ACHN (cell line): ENCODE data around the gene ATP2B3.
A peak's percentile ranks its signal among the peaks of the same experiment; 100 is the strongest.

Experiments used
- DNase-seq: peaks from one replicate; pipeline ENCODE4 v3.0.0-alpha.2; 2015
- in situ Hi-C: cut with HindIII; loops from 2 replicates; pipeline ENCODE4 v1.10.0; 2017; ENCODE audit warnings: low sequenced_read_pairs, low pct_ligation_motif_present, low pct_unique_long_range_greater_than_20kb

The ATP2B3 gene

DNA sequence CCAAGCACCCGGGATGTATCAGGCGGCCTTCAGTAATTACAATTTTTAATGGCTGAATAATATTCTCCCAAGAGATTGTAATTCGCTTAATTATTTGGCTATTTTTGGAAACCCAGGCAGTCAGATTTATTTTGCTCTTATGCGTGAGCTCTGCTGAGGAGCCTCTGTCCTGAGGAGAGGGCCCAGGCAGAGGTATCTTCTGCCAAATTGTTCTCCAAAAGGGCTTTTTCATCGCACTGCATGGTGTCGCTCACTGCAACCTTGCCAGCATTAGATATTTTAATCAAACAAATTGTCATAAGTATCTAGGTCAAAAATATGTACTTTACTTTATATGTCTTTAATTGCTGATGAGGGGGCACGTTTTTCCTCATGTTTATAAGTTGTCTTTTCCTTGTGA is 5.8 kb downstream of the ATP2B3 start:
- no peak for DNase-seq
- in situ Hi-C loops, result no loop called here

DNA sequence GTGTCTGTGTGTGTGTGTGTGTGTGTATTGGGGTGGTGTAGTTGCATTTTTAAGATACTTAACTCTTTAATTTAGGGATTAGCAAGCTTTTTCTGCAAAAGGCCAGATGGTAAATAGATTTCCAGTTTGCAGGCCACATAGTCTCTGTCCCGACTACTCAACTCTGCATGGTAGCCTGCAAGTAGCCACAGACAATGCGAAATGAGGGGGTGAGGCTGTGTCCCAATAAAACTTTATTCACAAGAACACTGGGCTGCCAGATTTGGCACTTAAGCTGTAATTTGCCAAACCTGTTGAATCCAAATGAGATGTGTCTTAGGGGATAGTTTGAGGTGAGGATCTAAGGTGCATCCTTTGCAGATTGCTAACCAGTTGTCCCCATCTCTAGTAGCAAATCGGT is 6.8 kb downstream of the ATP2B3 start:
- in situ Hi-C loops, result no loop called here
- DNase-seq, result no peak

DNA sequence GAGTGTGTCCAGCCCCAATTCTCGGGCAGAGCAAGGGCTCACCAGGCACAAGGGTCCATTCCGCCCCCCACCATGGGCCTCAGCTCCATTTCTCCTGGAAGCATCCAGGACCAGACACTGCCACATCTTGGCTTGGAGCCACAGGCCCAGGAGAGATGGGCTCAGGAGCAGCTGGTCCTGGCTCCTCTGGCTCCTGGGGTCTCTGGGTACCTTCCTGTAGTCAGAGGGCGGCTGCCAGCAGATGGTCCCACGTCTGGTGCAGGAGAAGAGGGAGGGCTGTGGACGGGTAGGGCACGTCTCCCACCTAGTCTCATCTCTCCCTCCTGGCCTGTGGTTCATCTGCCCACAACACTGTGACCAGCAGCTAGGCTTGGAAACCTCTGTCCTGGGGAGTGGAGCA is 8.0 kb downstream of the ATP2B3 start:
- DNase-seq, result no peak
- in situ Hi-C loops, result no loop called here

DNA sequence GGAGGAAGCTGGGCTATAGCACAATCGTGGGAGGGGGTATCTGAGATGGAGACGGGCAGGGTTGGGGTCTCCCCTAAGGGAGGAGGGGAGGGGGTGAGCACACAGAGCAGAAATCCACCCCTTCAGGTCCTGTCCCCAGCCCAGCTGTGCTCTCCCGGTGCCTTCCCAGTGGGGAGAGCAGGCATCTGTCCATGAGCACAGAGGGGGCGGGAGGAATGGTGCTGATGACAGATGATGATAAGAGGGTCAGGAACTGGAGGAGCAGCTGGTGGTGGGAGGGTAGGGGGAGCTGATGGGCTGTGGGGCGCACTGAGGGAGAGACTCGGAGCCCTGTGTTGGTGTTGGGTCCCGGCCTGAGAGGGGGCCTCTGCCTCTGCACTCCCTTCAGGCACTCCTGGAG is 8.6 kb downstream of the ATP2B3 start:
- in situ Hi-C loops, result no loop called here
- no peak for DNase-seq

DNA sequence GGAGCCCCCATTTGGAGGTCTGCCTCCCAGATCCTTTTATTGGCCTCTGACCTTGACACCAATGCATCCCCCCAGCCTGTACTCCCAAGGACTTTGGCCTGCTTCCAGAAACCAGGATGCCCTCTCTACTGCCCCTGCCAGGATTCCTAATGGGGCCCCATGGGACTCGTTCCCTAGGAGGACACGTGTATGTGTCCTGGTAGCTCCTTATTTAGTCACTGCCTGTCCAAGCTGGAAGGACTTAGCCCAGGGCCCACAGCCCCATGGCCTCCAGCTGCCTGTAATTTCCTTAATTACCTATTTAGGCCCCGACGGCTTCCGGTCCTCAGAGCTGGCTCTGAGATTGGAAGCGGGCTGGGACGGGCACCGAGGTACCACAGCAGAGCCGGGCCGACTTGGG is 9.4 kb downstream of the ATP2B3 start:
- in situ Hi-C loops, result no loop called here
- no peak for DNase-seq

DNA sequence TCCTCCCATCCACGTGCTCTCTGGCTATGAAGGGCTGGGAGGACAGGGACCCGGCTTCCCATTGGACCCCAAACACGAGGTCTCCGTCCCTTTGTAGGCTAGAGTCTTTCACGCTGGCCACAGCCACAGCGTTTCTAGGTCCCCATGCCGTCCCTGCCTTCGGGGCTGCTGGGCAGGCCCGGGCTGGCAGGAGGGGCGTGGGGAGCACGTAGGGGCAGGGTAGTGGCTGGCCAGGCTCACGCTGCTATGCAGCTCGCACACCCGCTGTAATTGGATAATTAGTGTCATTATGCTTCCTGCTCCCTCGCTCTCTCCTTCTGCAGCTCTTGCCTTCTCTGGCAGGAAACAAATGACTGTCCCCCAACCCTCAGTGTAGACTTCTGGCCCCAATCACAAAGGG is 9.8 kb downstream of the ATP2B3 start:
- DNase-seq, result no peak
- in situ Hi-C loops, result no loop called here

DNA sequence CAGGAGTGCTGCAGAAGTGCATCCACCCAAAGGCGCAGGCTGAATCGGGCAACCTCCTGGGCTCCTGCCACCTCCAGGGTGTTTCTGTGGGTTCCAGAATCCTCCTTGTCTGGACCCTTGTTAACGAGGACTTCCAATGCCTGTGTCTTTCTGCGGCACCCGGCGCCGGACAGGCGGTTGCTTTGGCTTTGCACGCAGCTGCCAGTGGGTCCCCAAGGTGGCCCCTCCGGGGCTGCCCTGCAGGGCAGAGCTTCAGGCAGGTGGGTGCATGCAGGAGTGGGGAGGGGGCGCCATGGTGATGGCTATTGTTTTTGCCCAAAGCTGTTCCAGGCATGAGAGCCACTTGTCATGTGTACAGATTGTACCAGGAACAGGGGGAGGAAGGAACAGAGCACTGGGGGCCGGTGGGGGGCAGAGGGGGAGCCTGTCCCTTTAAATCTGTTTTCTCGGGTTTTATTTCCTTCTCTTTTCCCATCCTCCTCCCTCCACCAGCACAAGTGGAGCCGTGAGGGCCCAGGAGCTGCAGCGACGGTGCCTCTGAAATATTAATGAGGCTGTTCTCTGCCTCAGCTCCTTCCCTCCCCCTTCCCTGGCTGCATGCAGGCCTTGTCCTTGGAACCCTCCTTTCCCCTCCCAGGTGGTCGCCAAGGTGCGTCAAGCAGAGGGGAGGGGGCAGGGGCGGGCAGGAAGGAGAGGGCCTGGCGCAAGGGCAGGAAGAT is 13.1 kb downstream of the ATP2B3 start:
- DNase-seq, result no peak
- in situ Hi-C loops, result no loop called here

DNA sequence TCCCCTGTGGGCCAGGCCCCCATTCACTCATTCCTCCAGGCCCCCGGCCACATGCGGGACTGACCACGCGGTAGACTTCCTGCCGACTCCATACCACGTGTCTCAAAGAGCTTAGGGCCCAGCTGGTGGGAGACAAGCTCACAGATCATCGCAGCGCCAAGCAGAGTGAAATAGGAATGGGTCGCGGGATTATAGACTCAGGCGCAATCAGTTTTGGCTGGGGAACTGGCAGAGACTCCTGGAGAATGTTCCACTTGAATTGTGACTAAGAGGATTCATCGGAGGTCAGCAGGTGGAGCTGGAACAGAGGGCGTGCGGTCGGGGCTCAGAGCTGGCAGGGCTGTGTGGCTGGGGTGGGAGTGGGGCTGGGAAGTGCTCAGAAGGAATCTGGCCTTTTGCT is 15.6 kb downstream of the ATP2B3 start:
- in situ Hi-C loops, result no loop called here
- no peak for DNase-seq

DNA sequence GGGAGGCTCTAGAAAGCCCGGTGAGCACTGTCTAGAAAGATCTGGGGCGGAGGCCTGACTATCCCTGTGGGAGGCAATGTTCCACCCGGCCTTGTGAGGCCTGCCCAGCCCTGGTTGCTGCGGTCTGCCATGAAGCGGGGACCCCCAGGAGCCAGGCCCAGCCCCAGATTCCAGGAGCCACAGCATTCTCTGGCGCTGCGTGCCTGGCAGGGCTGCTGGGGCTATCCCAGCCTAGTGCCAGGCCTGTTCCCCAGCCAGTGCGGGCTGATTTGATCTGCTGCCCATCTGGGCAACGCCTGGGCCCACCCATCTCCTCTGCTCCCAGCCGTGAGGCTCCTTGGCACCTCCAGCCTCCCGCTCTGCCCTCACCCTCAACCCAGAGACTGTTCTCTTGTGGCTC is 19.6 kb downstream of the ATP2B3 start:
- in situ Hi-C loops, result no loop called here
- no peak for DNase-seq

DNA sequence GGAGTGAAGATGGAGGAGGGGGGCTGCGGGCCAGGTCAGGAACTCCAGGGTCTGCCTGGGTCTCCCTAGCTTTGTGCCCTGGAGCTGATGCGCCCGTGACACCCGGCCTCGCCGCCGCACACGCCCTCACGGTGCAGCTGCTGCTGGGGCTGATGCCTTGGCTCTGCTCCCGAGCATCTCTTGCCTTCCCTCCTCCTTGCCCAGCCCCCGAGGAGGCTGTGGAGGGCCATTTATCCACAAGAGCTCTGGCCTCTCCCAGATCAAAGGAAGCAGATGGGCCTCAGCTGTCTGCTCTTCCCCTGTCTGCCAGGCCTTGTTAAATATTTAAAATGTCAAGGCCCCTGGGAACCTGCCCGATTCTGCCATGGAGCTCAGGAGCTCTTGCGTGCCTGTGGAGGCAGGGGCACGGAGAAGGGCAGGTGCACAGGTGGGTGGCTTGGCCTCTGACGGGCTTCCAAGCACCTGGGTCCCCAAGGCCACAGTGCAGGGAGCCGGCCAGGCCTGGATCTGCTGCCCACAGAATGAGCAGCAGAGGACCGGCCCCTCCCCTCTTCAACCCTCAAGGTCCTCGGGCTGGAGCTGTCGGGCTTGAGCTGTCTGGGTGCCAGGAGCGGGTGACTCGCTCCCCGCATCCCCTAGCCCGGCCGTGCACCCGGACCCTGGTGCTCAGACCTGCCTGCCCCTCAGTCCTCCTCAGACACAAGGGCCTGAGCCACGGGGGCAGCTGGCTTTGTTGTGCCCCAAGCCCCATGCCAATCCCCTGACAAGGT is 20.3 kb downstream of the ATP2B3 start:
- in situ Hi-C loops, result no loop called here
- no peak for DNase-seq

DNA sequence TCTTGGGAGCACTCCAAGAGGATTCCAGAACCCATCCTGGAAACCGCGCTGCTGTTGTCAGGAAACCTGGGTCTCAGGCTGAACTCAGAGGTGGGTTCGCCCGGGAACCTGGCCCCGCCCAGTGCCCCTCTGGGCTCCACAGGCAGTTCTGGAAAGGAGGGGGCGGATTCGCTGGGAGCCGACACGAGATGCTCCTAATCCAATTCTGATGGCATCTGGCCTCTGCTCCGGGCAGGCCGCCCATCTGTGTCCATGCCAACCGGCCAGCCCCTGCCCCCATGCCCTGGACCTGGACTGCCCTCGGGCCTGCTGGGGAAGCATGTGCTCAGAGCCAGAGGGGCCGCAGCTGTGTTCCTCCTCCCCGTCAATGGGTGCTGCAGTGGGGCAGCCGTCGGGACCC is 21.0 kb downstream of the ATP2B3 start:
- in situ Hi-C loops, result no loop called here
- no peak for DNase-seq

DNA sequence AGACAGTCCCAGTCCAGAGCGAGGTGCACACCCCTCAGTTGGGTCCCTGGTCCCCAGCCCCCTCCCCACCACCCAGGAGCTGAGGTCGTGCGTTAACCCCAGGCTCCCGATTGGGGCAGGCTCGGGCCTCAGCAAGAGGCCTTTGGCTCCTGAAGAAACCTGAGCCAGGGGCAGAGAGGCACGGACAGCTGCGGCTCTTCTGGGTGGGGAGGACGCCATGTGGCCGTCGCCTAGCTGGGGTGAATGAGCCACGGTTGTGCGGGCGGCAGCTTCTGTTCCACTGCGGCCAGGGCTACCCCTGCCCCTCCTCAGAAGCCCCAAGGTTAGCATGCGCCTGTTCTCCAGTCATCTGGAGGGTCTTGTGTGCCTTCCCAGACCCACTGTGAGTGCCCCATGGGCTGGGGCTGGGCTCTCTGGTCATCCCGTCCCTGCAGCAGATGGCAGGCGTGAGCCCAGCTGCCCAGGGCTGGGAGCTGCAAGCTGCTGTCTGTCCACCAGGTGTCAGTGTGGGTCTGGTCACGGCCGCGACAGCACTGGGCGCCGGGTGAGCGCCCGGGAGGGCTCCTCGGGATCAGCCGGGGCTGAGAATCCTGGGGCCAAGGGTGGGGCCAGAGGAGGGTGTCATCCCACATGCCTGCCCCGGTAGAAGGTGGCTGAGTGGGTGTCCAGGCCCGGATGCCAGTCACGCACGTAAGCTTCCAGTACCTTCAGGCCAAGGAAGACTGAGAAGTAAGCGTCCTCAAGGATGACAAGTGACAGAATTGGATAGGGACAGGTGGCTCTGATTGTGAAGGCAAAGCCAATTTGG is 21.9 kb downstream of the ATP2B3 start:
- in situ Hi-C loops, result no loop called here
- DNase-seq, result peak; percentile 54

DNA sequence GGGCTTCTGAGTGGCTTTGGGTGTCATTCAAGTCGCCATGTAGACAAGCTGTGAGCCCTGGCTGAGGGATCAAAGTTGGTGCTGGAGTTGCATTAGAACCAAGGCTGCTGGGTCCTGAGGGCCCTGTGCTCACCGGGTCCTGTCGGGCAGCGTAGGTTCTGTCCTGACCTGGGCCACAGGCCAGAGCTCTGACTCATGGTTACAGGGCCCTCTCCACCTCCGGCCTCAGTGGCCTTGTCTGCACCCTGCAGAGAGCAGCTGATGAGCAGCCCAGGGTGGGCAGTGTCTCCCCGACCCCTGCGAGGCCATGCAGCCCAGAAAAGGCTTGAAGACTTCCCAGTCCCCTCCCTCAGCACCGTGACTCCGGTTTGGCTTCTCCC is 22.5 kb downstream of the ATP2B3 start:
- in situ Hi-C loops, result no loop called here
- no peak for DNase-seq

DNA sequence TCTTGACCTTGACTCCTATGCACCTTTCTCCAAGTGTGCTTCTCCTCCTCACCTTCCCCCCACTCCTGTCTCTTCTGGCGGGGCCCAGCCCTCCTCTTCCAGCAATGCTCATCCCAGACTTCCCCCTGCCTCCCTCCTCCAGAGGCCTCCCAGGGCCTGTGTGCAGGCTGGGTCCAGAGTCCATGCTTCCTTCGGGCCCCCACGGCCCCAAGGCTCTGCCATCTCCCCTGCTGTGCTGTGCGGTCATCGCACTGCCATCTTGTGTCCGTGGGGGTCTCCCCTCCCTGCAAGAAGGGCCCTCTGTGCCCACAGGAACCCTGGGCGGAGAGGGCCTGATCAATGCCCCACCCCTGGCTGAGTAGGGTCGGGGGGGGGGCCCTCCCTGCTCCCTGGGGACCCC is 27.3 kb downstream of the ATP2B3 start:
- in situ Hi-C loops, result no loop called here

DNA sequence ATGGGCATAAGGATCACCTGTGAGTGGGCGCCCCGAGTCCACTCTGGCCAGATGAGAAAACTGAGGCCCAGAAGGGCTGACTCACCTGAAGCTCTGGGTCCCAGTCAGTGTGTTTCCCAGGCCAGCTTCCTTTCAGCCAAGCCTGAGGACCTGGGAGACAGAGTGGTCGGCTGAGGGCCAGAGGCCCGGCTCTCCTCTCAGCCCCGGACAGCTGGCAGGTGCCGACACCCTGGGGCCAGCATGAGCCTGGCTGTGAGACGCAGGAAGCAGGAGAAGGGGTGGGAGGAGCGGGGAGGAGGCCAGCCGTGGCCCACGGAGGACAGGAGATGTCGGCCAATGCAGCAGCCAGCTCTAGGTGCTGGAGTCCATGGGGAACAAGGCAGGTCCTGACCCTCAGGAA is 28.9 kb downstream of the ATP2B3 start:
- DNase-seq, result no peak
- in situ Hi-C loops, result no loop called here

More for the DNA sequence above, 27.3 kb downstream of the ATP2B3 start:
- DNase-seq, result no peak

DNA sequence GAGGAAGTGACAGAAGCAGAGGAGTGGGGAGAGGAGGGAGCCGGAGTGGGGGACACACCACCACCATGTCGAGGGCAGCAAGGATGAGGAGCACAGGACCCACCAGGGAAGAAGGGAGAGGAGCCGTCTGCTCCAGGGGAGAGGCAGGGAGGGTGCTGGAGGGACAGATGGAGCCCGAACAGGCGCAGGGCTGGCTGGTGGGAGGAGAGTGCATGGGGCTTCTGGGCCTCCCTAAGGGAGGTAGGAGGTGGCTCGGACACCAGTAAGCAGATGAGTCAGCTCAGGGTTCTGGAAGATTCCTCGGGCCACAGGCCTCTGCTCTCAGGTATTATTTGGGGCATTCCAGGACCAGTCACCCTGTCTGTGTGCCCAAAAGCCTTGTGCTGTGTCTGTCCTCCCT is 29.8 kb downstream of the ATP2B3 start:
- DNase-seq, result no peak
- in situ Hi-C loops, result no loop called here

DNA sequence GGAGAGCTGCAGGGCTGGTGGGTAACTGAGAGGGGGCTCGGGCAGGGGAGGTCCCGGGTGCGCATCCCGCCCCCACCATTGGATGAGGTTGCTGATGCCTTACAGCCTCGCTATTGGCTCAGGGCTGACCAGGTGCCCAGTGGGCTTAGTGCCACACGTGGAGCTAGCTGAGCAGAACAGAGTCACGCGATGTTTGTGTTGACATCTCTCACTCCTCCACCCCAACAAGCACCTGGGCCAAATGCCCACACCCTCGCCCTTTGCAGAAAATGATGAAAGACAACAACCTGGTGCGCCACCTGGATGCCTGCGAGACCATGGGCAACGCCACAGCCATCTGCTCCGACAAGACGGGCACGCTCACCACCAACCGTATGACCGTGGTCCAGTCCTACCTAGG is 31.8 kb downstream of the ATP2B3 start:
- in situ Hi-C loops, result no loop called here
- no peak for DNase-seq

DNA sequence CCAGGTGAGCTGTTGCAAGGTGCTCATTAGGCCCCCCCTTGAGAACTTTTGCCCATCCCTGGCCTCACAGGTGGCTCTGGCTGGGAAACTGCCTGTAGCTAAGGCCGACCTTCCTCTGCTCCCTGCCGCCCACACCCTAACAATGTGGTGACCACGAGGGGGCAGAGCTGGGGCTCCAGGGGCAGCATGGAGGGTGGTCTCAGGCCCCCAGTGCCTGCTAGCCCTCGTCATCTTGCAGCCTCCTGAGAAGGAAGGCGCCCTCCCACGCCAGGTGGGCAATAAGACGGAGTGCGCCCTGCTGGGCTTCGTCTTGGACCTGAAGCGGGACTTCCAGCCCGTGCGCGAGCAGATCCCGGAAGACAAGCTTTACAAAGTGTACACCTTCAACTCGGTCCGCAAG is 32.4 kb downstream of the ATP2B3 start:
- no peak for DNase-seq
- in situ Hi-C loops, result no loop called here

DNA sequence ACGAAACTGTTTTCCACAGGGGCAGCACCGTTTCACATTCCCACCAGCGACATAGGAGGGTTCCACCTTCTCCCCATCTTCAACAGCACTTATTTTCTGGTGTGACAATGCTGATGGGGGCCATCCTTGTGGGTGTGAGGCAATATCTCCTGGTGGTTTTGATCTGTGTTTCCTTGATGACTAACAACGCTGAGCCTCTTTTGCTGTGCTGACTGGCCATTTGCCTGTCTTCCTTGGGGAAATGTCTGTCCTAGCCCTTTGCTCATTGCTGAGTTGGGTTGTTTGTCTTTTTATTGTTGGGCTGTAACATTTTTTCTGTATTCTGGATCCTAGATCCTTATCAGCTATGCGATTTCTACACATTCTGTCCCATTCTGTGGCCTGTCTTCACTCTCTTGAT is 33.7 kb downstream of the ATP2B3 start:
- no peak for DNase-seq
- in situ Hi-C loops, result no loop called here
